PC-9 (cell line): ENCODE measurements around the gene MAGEB2. TPM values are rescaled to one million over a fixed set of nuclear protein-coding genes. Genes with fewer than 3 reads are reported as not detected.

Source experiments
- BruUV-seq: library from RNA; stranded (reverse); fragments of 400-500 nt; replicated peaks from 2 replicates; lab custom pipeline; 2021; lab: Mats Ljungman, UMichigan
- CTCF ChIA-PET: fragments of 300-600 bp; sonication (Branson Sonifier 250); formaldehyde crosslinking; loops from one replicate; lab custom pipeline; 2022; ENCODE audit warnings: antibody characterized with exemption; lab: Charles Lee
- POLR2A ChIA-PET: fragments of 300-600 bp; sonication (Branson Sonifier 250); formaldehyde crosslinking; loops from one replicate; lab custom pipeline; 2022; ENCODE audit warnings: antibody characterized with exemption; ENCODE audit not compliant: unreplicated experiment; lab: Charles Lee
- DNase-seq, 2 experiments: peaks; one replicate each; pipeline versions ENCODE4 v3.0.0 to v3.0.0-alpha.2; 2015 to 2022; ENCODE audit warnings: mixed read lengths in 1 of 2
- H2AFZ ChIP-seq: fragments of 200-600 bp; sonication (generic); 2 replicates; pipeline ENCODE4 v1.8.1; 2017; ENCODE audit warnings: antibody characterized with exemption
- H3F3A ChIP-seq: fragments of 200-600 bp; sonication (generic); 2 replicates; pipeline ENCODE4 v1.8.1; 2017; ENCODE audit warnings: antibody characterized with exemption, mild to moderate bottlenecking, low read depth; ENCODE audit not compliant: insufficient read depth
- H3K27ac ChIP-seq: fragments of 200-600 bp; sonication (generic); 2 replicates; pipeline ENCODE4 v1.6.1; 2016; ENCODE audit warnings: mixed run types
- H3K27me3 ChIP-seq: fragments of 200-600 bp; sonication (generic); 2 replicates; pipeline ENCODE4 v1.6.1; 2016; ENCODE audit warnings: low read depth, mixed run types; ENCODE audit not compliant: insufficient read depth
- H3K36me3 ChIP-seq: fragments of 200-600 bp; sonication (generic); 2 replicates; pipeline ENCODE4 v1.6.1; 2016; ENCODE audit warnings: low read depth, mixed run types
- H3K4me1 ChIP-seq: fragments of 200-600 bp; sonication (generic); replicated peaks from 2 replicates; pipeline ENCODE4 v1.6.1; 2016; ENCODE audit warnings: mixed run types; ENCODE audit not compliant: insufficient read depth
- H3K4me2 ChIP-seq: fragments of 200-600 bp; sonication (generic); 2 replicates; pipeline ENCODE4 v1.6.1; 2017; ENCODE audit warnings: mixed run types
- H3K4me3 ChIP-seq: fragments of 200-600 bp; sonication (generic); 2 replicates; pipeline ENCODE4 v1.6.1; 2016; ENCODE audit warnings: mixed run types
- H3K79me2 ChIP-seq: fragments of 200-600 bp; sonication (generic); 2 replicates; pipeline ENCODE4 v1.6.1; 2017; ENCODE audit warnings: low read depth, mixed run types
- H3K9me2 ChIP-seq: fragments of 200-600 bp; sonication (generic); 2 replicates; pipeline ENCODE4 v1.8.1; 2017; ENCODE audit warnings: mild to moderate bottlenecking; ENCODE audit not compliant: insufficient read depth
- H3K9me3 ChIP-seq: fragments of 200-600 bp; sonication (generic); 2 replicates; pipeline ENCODE4 v1.8.1; 2016; ENCODE audit warnings: low read depth; ENCODE audit not compliant: insufficient read depth
- H4K20me1 ChIP-seq: fragments of 200-600 bp; sonication (generic); 2 replicates; pipeline ENCODE4 v1.8.1; 2017; ENCODE audit not compliant: insufficient read depth
- CTCF ChIP-seq: fragments of 200-600 bp; sonication (generic); conservative IDR thresholded peaks from 2 replicates; pipeline ENCODE4 v1.6.1; 2017; ENCODE audit warnings: mixed run types, antibody characterized with exemption, mild to moderate bottlenecking, moderate library complexity
- EZH2 ChIP-seq: fragments of 200-600 bp; sonication (generic); IDR thresholded peaks from 2 replicates; pipeline ENCODE4 v1.8.0; 2017; ENCODE audit warnings: antibody characterized with exemption, low read depth
- intact Hi-C: fragments of 100-400 bp; cut with micrococcal nuclease; formaldehyde crosslinking; loops from one replicate; pipeline ENCODE4 v1.10.0; 2022; ENCODE audit not compliant: unreplicated experiment
- total RNA-seq: library from RNA; stranded (reverse); gene quantifications from 2 replicates; pipeline ENCODE4 v1.2.3, GENCODE V29; 2021

The MAGEB2 gene
- total RNA-seq, 1 experiment from 2014 or later: not detected

- H3K79me2 ChIP-seq: no peaks in the 10 kb centered on the region
- DNase-seq: no peak
- no peak overlapping the region for H3K4me2 ChIP-seq
- H2AFZ ChIP-seq: no peak overlapping the region
- no peak overlapping the region for H3K4me3 ChIP-seq
- H4K20me1 ChIP-seq: no peaks in the 10 kb centered on the region
- BruUV-seq: no TSS peak
- no peaks in the 10 kb centered on the region for H3K36me3 ChIP-seq
- no peaks in the 10 kb centered on the region for H3K9me3 ChIP-seq
- H3K9me2 ChIP-seq: no peaks in the 10 kb centered on the region
- intact Hi-C loops: no loop called here
- no peaks in the 10 kb centered on the region for H3F3A ChIP-seq
- TF ChIP-seq EZH2 (no peak), CTCF (no peak)
- no peaks in the 10 kb centered on the region for H3K4me1 ChIP-seq
- H3K27me3 ChIP-seq: no peaks in the 10 kb centered on the region
- POLR2A ChIA-PET: no interaction called here
- no peak overlapping the region for H3K27ac ChIP-seq
- CTCF ChIA-PET: no interaction called here
Measured at GRCh38 chrX:30261012-30261411, 45.6 kb downstream of the MAGEB2 start.

GRCh38 chrX:30262763-30263162 is 47.4 kb downstream of the MAGEB2 start:
- no TSS peak for BruUV-seq
- no peaks in the 10 kb centered on the region for H3F3A ChIP-seq

More at GRCh38 chrX:30262763-30263162, 47.4 kb downstream of the MAGEB2 start:
- Histone ChIP-seq H3K4me1 (no peaks in the 10 kb centered on the region), H3K9me2 (no peaks in the 10 kb centered on the region), H4K20me1 (no peaks in the 10 kb centered on the region), H3K79me2 (no peaks in the 10 kb centered on the region), H2AFZ (no peak overlapping the region), H3K27ac (no peak overlapping the region), H3K4me3 (no peak overlapping the region), H3K9me3 (no peaks in the 10 kb centered on the region), H3K27me3 (no peaks in the 10 kb centered on the region), H3K4me2 (no peak overlapping the region), H3K36me3 (no peaks in the 10 kb centered on the region)
- TF ChIP-seq EZH2 (no peak), CTCF (no peak)
- DNase-seq: no peak
- POLR2A ChIA-PET: interaction anchor here (0.6 kb wide), 1 partner anchor 42 kb away, joined by 4 read pairs; no protein-coding TSS in a partner anchor
- CTCF ChIA-PET: no interaction called here
- intact Hi-C loops: no loop called here

Other genes starting within 250 kb of the MAGEB2 start
- gene MAGEB3, start 15.1 kb downstream of the MAGEB2 start, total RNA-seq: not detected in 2 replicates
- gene MAGEB4, start 26.4 kb downstream of the MAGEB2 start, total RNA-seq: not detected in 2 replicates
- not detected in 2 replicates for gene MAGEB1, start 31.6 kb downstream of the MAGEB2 start, total RNA-seq
- 66.6 and 67.1 TPM in 2 replicates for gene NR0B1, start 93.8 kb downstream of the MAGEB2 start, total RNA-seq